Erythroblast (primary cell): ENCODE measurements around the gene CYSLTR1.

Experiments
- DNase-seq, 2 experiments: peaks; one replicate each; lab custom pipeline; 2025; lab: John Stamatoyannopoulos, UW
- GATA1 ChIP-seq: IDR thresholded peaks from 2 replicates; pipeline ENCODE4 v1.6.1; 2011; ENCODE audit warnings: low read depth, mild to moderate bottlenecking, control low read depth, low read length, moderate library complexity
- POLR2A ChIP-seq: IDR thresholded peaks from 2 replicates; pipeline ENCODE4 v1.6.1; 2011; ENCODE audit warnings: mild to moderate bottlenecking, low read length

CYSLTR1 gene

GRCh38 chrX:78327370-78328086 lies at the start of gene CYSLTR1:
Gene CYSLTR1 (minus strand): TSS chrX:78327611. CDS start chrX:78273746, 53,865 bp downstream.
- DNase-seq: no peak

GRCh38 chrX:78377186-78377585 lies 49.8 kb upstream of the CYSLTR1 start:
- no peak for TF ChIP-seq GATA1
- no peak for TF ChIP-seq POLR2A

More at GRCh38 chrX:78327370-78328086, at the start of gene CYSLTR1:
- TF ChIP-seq GATA1 (no peak), POLR2A (no peak)

GRCh38 chrX:78375894-78376293 lies 48.5 kb upstream of the CYSLTR1 start:
- TF ChIP-seq POLR2A (no peak), GATA1 (no peak)
- no peak for DNase-seq

More at GRCh38 chrX:78377186-78377585, 49.8 kb upstream of the CYSLTR1 start:
- DNase-seq: no peak

- DNase-seq: no peak
- TF ChIP-seq POLR2A (no peak), GATA1 (no peak)
Measured at GRCh38 chrX:78366576-78366975, 39.2 kb upstream of the CYSLTR1 start.

GRCh38 chrX:78357342-78358055 lies 30.1 kb upstream of the CYSLTR1 start:
- TF ChIP-seq POLR2A (no peak), GATA1 (no peak)

GRCh38 chrX:78333521-78333920 lies 6.1 kb upstream of the CYSLTR1 start:
- no peak for DNase-seq
- TF ChIP-seq POLR2A (no peak), GATA1 (no peak)

More at GRCh38 chrX:78357342-78358055, 30.1 kb upstream of the CYSLTR1 start:
- DNase-seq: no peak

GRCh38 chrX:78331708-78332107 lies 4.3 kb upstream of the CYSLTR1 start:
- TF ChIP-seq GATA1 (no peak), POLR2A (no peak)
- no peak for DNase-seq

GRCh38 chrX:78330540-78330939 lies 3.1 kb upstream of the CYSLTR1 start:
- no peak for TF ChIP-seq GATA1
- no peak for TF ChIP-seq POLR2A
- DNase-seq: no peak

- TF ChIP-seq GATA1 (no peak), POLR2A (no peak)
- no peak for DNase-seq
Measured at GRCh38 chrX:78330068-78330467, 2.7 kb upstream of the CYSLTR1 start.

- no peak for TF ChIP-seq POLR2A
- no peak for TF ChIP-seq GATA1
- no peak for DNase-seq
Measured at GRCh38 chrX:78329486-78329885, 2.1 kb upstream of the CYSLTR1 start.

- TF ChIP-seq POLR2A: no peak
- no peak for TF ChIP-seq GATA1
- no peak for DNase-seq
Measured at GRCh38 chrX:78326401-78326800, 1.0 kb downstream of the CYSLTR1 start.

- DNase-seq: no peak
- TF ChIP-seq POLR2A (no peak), GATA1 (no peak)
Measured at GRCh38 chrX:78322863-78323262, 4.5 kb downstream of the CYSLTR1 start.

GRCh38 chrX:78321809-78322208 lies 5.6 kb downstream of the CYSLTR1 start:
- TF ChIP-seq GATA1 (no peak), POLR2A (no peak)
- DNase-seq: no peak

- no peak for TF ChIP-seq GATA1
- no peak for TF ChIP-seq POLR2A
- DNase-seq: no peak
Measured at GRCh38 chrX:78316265-78316664, 11.1 kb downstream of the CYSLTR1 start.

- no peak for DNase-seq
- TF ChIP-seq POLR2A: no peak
- no peak for TF ChIP-seq GATA1
Measured at GRCh38 chrX:78315745-78316144, 11.7 kb downstream of the CYSLTR1 start.
